Keratinocyte (primary cell): ENCODE results near the gene RFTN1. TPM values are rescaled to one million over a fixed set of nuclear protein-coding genes. Genes with fewer than 3 reads are reported as not detected.

Experiments
- DNase-seq: peaks from one replicate; pipeline ENCODE4 v3.0.0-alpha.2; 2011; ENCODE audit warnings: low read depth, missing footprints, low spot score
- FAIRE-seq: peaks from 2 replicates; lab custom pipeline; 2011; peaks lifted over from hg19 to GRCh38; lab: Jason Lieb, UNC
- H2AFZ ChIP-seq: 2 replicates; pipeline ENCODE4 v1.6.0; 2012; ENCODE audit warnings: low read length, control low read depth, inconsistent platforms; ENCODE audit not compliant: control insufficient read depth
- H3K27ac ChIP-seq: 2 replicates; pipeline ENCODE4 v1.5.1; 2011; ENCODE audit warnings: low read length; ENCODE audit not compliant: control insufficient read depth, insufficient read depth
- H3K27me3 ChIP-seq: 3 replicates; pipeline ENCODE4 v1.6.0; 2011; ENCODE audit warnings: low read length; ENCODE audit not compliant: control insufficient read depth, insufficient read depth; ENCODE audit errors: extremely low read depth
- H3K36me3 ChIP-seq, 2 experiments: 2 replicates in 1 of 2; 3 replicates in 1 of 2; pipeline ENCODE4 v1.5.1; 2011; ENCODE audit warnings: low read length in 2 of 2, mild to moderate bottlenecking in 1 of 2; ENCODE audit not compliant: control insufficient read depth in 2 of 2, insufficient read depth in 2 of 2; ENCODE audit errors: extremely low read depth in 1 of 2
- H3K4me1 ChIP-seq: 3 replicates; pipeline ENCODE4 v1.5.1; 2011; ENCODE audit warnings: low read length; ENCODE audit not compliant: control insufficient read depth, insufficient read depth; ENCODE audit errors: extremely low read depth
- H3K4me2 ChIP-seq: 3 replicates; pipeline ENCODE4 v1.6.0; 2011; ENCODE audit warnings: low read depth, low read length; ENCODE audit not compliant: control insufficient read depth, insufficient read depth; ENCODE audit errors: extremely low read depth
- H3K4me3 ChIP-seq, 3 experiments: fragments of 200-600 bp in 1 of 3; sonication (generic) in 1 of 3; 2 replicates in 2 of 3; 3 replicates in 1 of 3; pipeline ENCODE4 v1.5.1; 2011 to 2016; ENCODE audit warnings: low read length in 3 of 3, mild to moderate bottlenecking in 3 of 3, control low read depth in 2 of 3, inconsistent platforms in 1 of 3, low read depth in 1 of 3, mixed read lengths in 1 of 3, mixed run types in 1 of 3, moderate library complexity in 1 of 3; ENCODE audit not compliant: control insufficient read depth in 2 of 3, insufficient read depth in 2 of 3; ENCODE audit errors: extremely low read depth in 1 of 3
- H3K79me2 ChIP-seq: 2 replicates; pipeline ENCODE4 v1.6.0; 2012; ENCODE audit warnings: low read length; ENCODE audit not compliant: control insufficient read depth, insufficient read depth
- H3K9ac ChIP-seq: 3 replicates; pipeline ENCODE4 v1.6.0; 2011; ENCODE audit warnings: low read length; ENCODE audit not compliant: control insufficient read depth, insufficient read depth; ENCODE audit errors: extremely low read depth
- H3K9me1 ChIP-seq: 3 replicates; pipeline ENCODE4 v1.6.0; 2011; ENCODE audit warnings: low read length; ENCODE audit not compliant: control insufficient read depth, insufficient read depth; ENCODE audit errors: extremely low read depth
- H3K9me3 ChIP-seq: 2 replicates; pipeline ENCODE4 v1.5.1; 2012; ENCODE audit warnings: low read depth, low read length; ENCODE audit not compliant: control insufficient read depth
- H4K20me1 ChIP-seq: 3 replicates; pipeline ENCODE4 v1.6.0; 2011; ENCODE audit warnings: low read length; ENCODE audit not compliant: control insufficient read depth, insufficient read depth; ENCODE audit errors: extremely low read depth
- CTCF ChIP-seq, 3 experiments: IDR thresholded peaks in 1 of 3; conservative IDR thresholded peaks in 1 of 3; optimal IDR thresholded peaks in 1 of 3; 2 replicates in 2 of 3; 3 replicates in 1 of 3; pipeline versions ENCODE3 to v1.5.1; 2011; ENCODE audit warnings: low read length in 3 of 3, mild to moderate bottlenecking in 3 of 3, moderate library complexity in 2 of 3, control low read depth in 1 of 3, inconsistent platforms in 1 of 3; ENCODE audit not compliant: insufficient read depth in 2 of 3; ENCODE audit errors: extremely low read depth in 1 of 3
- EZH2 ChIP-seq: IDR thresholded peaks from one replicate; pipeline ENCODE4 v1.6.1; 2012; ENCODE audit warnings: inconsistent platforms, mild to moderate bottlenecking, low read length, moderate library complexity
- dilution Hi-C: fragments of 300-500 bp; cut with MboI; formaldehyde crosslinking; loops from one replicate; pipeline ENCODE4 v1.7.0; 2020; ENCODE audit warnings: low sequenced_read_pairs; ENCODE audit not compliant: extremely low pct_ligation_motif_present
- polyA plus RNA-seq, 5 experiments: library from polyadenylated mRNA; depleted of rRNA in 3 of 5; stranded (reverse) in 3 of 5; stranded (forward) in 1 of 5; unstranded in 1 of 5; fragments of >200 nt; gene quantifications; 1 replicate in 1 of 5; 2 replicates in 3 of 5; 3 replicates in 1 of 5; pipeline versions ENCODE4 v1.2.1 to v1.2.3, GENCODE V29; 2011 to 2012; ENCODE audit warnings: missing spikeins in 2 of 5, low read depth in 1 of 5, low replicate concordance in 1 of 5

RFTN1 gene
- polyA plus RNA-seq, 1 donor (not counting 4 experiments of a cell fraction or from before 2014, with no cell fraction given): 18.0 TPM

- no peaks in the 10 kb centered on the region for H3K79me2 ChIP-seq
- no peak for DNase-seq
- no peak for FAIRE-seq
Measured at GRCh38 chr3:16412192-16412800, 101.2 kb downstream of the RFTN1 start.

GRCh38 chr3:16411441-16411840 is 102.1 kb downstream of the RFTN1 start:
- H3K36me3 ChIP-seq: peaks cover 0 to 5% of the 10 kb centered on the region in 2 experiments
- FAIRE-seq: no peak
- dilution Hi-C loops: no loop called here
- no peak for DNase-seq
- H3K4me3 ChIP-seq: no peak overlapping the region
- H3K79me2 ChIP-seq: no peaks in the 10 kb centered on the region
- TF ChIP-seq CTCF (optimal IDR thresholded peaks at IDR 0.05 in 1 of 3, IDR thresholded peaks at IDR 0.05 in 1 of 3, conservative IDR thresholded peaks at IDR 0.05 in 1 of 3; ENCODE audit: extremely low read depth in 1 of 3, insufficient read depth in 2 of 3, low read length in 3 of 3) (no peak), EZH2 (no peak)
- H2AFZ ChIP-seq: no peak overlapping the region
- H3K4me1 ChIP-seq: no peaks in the 10 kb centered on the region
- H3K27me3 ChIP-seq: no peaks in the 10 kb centered on the region
- H3K4me2 ChIP-seq: no peak overlapping the region
- H4K20me1 ChIP-seq: no peaks in the 10 kb centered on the region
- H3K27ac ChIP-seq: no peak overlapping the region
- no peak overlapping the region for H3K9ac ChIP-seq
- no peaks in the 10 kb centered on the region for H3K9me1 ChIP-seq
- no peaks in the 10 kb centered on the region for H3K9me3 ChIP-seq

More at GRCh38 chr3:16412192-16412800, 101.2 kb downstream of the RFTN1 start:
- Histone ChIP-seq H3K4me1 (no peaks in the 10 kb centered on the region), H4K20me1 (no peaks in the 10 kb centered on the region), H2AFZ (no peak overlapping the region), H3K9ac (no peak overlapping the region), H3K36me3 (peaks cover 0 to 5% of the 10 kb centered on the region in 2 experiments), H3K4me2 (no peak overlapping the region), H3K27ac (no peak overlapping the region), H3K9me3 (no peaks in the 10 kb centered on the region), H3K9me1 (no peaks in the 10 kb centered on the region), H3K4me3 (no peak overlapping the region), H3K27me3 (no peaks in the 10 kb centered on the region)
- dilution Hi-C loops: no loop called here
- TF ChIP-seq CTCF (optimal IDR thresholded peaks at IDR 0.05 in 1 of 3, IDR thresholded peaks at IDR 0.05 in 1 of 3, conservative IDR thresholded peaks at IDR 0.05 in 1 of 3; ENCODE audit: extremely low read depth in 1 of 3, insufficient read depth in 2 of 3, low read length in 3 of 3): no peak
- no peak for TF ChIP-seq EZH2
